ENCODE results near the gene PYM1. TPM values are rescaled to one million over a fixed set of nuclear protein-coding genes. Genes with fewer than 3 reads are reported as not detected.

The PYM1 gene
- total and polyA plus RNA-seq, 2 of the 8 experiments (the other 6 are each of a cell fraction or from before 2014, with no cell fraction given), result 38.7 to 58.5 TPM

DNA sequence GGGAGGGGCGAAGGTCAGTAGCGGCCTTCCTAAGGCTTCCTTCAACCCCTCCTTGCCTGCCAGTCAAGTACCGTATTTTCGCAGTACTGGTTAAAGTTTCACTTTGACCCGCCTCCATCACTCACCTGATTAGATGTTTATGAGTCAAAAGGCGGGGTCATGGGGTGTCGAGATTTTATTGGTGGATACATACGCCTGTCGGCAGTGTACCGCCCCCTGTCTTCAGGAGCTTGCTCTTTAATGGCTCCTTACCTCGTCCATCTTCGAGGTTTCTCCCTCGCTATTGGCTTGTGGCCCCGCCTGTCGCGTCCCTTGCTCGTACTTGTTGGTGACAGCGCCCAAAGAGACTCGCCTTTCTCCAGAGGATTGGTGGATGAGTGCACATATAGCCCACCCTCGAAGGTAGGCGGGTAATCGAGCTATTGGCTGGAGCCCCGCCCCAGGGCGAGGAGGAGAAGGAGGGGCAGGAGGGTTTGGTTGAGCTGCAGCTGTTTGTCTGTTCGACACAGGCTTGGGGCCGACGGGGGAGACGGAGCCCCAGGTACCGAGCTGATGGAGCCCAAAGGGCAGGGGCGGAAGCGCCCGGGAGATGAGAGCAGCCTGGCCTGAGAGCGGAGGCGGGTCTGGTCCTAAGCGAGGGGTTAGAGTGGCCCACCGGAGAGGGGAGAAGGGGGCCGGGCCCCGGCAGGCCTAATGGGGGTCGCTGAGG, 46.1 kb upstream of the PYM1 start, which contains the start of gene RAB5B (continued):
- TF ChIP-seq, protein P1, sequence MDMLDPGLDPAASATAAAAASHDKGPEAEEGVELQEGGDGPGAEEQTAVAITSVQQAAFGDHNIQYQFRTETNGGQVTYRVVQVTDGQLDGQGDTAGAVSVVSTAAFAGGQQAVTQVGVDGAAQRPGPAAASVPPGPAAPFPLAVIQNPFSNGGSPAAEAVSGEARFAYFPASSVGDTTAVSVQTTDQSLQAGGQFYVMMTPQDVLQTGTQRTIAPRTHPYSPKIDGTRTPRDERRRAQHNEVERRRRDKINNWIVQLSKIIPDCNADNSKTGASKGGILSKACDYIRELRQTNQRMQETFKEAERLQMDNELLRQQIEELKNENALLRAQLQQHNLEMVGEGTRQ (IDR thresholded peaks at IDR 0.05; ENCODE audit: low read length), result peak; percentile 6
- TF ChIP-seq POLR2A (IDR thresholded peaks at IDR 0.05; ENCODE audit: control extremely low read depth in 1 of 2, low read depth in 2 of 2, low read length in 2 of 2) (peak; percentile 88 to 93), RBBP5 (IDR thresholded peaks at IDR 0.05; ENCODE audit: borderline replicate concordance, low read depth, low read length) (no peak), JUND (IDR thresholded peaks at IDR 0.05; ENCODE audit: low read length) (no peak; the same call in 1 of the 2 replicates), CBX5 (IDR thresholded peaks at IDR 0.05; ENCODE audit: low read depth, low read length) (no peak), CREB1 (IDR thresholded peaks at IDR 0.05) (peak; percentile 93), CHD2 (IDR thresholded peaks at IDR 0.05; ENCODE audit: low read length) (peak; percentile 98), ZNF274 (IDR thresholded peaks at IDR 0.05; ENCODE audit: borderline replicate concordance, extremely low read depth, low read length) (no peak), HDAC6 (IDR thresholded peaks at IDR 0.05; ENCODE audit: low read depth, low read length) (no peak), TCF12 (IDR thresholded peaks at IDR 0.05; ENCODE audit: low read depth, low read length) (no peak)
- TF ChIP-seq, protein P2, sequence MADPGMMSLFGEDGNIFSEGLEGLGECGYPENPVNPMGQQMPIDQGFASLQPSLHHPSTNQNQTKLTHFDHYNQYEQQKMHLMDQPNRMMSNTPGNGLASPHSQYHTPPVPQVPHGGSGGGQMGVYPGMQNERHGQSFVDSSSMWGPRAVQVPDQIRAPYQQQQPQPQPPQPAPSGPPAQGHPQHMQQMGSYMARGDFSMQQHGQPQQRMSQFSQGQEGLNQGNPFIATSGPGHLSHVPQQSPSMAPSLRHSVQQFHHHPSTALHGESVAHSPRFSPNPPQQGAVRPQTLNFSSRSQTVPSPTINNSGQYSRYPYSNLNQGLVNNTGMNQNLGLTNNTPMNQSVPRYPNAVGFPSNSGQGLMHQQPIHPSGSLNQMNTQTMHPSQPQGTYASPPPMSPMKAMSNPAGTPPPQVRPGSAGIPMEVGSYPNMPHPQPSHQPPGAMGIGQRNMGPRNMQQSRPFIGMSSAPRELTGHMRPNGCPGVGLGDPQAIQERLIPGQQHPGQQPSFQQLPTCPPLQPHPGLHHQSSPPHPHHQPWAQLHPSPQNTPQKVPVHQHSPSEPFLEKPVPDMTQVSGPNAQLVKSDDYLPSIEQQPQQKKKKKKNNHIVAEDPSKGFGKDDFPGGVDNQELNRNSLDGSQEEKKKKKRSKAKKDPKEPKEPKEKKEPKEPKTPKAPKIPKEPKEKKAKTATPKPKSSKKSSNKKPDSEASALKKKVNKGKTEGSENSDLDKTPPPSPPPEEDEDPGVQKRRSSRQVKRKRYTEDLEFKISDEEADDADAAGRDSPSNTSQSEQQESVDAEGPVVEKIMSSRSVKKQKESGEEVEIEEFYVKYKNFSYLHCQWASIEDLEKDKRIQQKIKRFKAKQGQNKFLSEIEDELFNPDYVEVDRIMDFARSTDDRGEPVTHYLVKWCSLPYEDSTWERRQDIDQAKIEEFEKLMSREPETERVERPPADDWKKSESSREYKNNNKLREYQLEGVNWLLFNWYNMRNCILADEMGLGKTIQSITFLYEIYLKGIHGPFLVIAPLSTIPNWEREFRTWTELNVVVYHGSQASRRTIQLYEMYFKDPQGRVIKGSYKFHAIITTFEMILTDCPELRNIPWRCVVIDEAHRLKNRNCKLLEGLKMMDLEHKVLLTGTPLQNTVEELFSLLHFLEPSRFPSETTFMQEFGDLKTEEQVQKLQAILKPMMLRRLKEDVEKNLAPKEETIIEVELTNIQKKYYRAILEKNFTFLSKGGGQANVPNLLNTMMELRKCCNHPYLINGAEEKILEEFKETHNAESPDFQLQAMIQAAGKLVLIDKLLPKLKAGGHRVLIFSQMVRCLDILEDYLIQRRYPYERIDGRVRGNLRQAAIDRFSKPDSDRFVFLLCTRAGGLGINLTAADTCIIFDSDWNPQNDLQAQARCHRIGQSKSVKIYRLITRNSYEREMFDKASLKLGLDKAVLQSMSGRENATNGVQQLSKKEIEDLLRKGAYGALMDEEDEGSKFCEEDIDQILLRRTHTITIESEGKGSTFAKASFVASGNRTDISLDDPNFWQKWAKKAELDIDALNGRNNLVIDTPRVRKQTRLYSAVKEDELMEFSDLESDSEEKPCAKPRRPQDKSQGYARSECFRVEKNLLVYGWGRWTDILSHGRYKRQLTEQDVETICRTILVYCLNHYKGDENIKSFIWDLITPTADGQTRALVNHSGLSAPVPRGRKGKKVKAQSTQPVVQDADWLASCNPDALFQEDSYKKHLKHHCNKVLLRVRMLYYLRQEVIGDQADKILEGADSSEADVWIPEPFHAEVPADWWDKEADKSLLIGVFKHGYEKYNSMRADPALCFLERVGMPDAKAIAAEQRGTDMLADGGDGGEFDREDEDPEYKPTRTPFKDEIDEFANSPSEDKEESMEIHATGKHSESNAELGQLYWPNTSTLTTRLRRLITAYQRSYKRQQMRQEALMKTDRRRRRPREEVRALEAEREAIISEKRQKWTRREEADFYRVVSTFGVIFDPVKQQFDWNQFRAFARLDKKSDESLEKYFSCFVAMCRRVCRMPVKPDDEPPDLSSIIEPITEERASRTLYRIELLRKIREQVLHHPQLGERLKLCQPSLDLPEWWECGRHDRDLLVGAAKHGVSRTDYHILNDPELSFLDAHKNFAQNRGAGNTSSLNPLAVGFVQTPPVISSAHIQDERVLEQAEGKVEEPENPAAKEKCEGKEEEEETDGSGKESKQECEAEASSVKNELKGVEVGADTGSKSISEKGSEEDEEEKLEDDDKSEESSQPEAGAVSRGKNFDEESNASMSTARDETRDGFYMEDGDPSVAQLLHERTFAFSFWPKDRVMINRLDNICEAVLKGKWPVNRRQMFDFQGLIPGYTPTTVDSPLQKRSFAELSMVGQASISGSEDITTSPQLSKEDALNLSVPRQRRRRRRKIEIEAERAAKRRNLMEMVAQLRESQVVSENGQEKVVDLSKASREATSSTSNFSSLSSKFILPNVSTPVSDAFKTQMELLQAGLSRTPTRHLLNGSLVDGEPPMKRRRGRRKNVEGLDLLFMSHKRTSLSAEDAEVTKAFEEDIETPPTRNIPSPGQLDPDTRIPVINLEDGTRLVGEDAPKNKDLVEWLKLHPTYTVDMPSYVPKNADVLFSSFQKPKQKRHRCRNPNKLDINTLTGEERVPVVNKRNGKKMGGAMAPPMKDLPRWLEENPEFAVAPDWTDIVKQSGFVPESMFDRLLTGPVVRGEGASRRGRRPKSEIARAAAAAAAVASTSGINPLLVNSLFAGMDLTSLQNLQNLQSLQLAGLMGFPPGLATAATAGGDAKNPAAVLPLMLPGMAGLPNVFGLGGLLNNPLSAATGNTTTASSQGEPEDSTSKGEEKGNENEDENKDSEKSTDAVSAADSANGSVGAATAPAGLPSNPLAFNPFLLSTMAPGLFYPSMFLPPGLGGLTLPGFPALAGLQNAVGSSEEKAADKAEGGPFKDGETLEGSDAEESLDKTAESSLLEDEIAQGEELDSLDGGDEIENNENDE (IDR thresholded peaks at IDR 0.05; ENCODE audit: insufficient replicate concordance, low read length), result no peak

Data from H1 (cell line).